Measurements from ENCODE around the gene RCVRN.

DNA sequence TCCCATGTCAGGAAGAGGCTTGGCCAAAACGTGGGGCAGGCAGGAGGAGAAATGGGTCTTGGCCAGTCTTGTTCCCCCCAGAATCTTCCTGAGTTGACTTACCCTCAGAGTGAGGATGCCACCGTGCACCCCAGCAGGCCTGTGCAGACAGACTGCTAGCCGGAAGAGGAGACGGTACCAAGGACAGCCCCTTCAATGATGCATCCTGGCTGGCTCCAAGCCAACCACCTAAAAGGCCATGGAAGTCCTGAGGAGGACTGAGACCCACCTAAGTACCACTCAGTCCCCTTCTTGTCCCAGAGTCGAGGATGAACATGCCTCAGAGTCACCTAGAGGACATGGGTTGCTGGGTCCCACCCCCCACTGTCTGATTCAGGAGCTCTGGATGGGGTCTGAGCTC is 46.7 kb upstream of the RCVRN start:
- TF ChIP-seq CTCF (IDR thresholded peaks at IDR 0.05): no peak
- TF ChIP-seq MXI1 (IDR thresholded peaks at IDR 0.05; ENCODE audit: low read depth, low read length): no peak
- no peak for TF ChIP-seq IRF3 (IDR thresholded peaks at IDR 0.05; ENCODE audit: low read depth, low read length)
- no peak for TF ChIP-seq TEAD4 (IDR thresholded peaks at IDR 0.05; ENCODE audit: borderline replicate concordance, insufficient read depth)
- TF ChIP-seq TCF12 (IDR thresholded peaks at IDR 0.05): no peak
